ENCODE data around the gene RAD52.
"Not testable (repeated sequence)": the region's sequence is repeated elsewhere in the genome, so short reads cannot be mapped to it uniquely, and the experiment has no call there.

RAD52 gene

DNA sequence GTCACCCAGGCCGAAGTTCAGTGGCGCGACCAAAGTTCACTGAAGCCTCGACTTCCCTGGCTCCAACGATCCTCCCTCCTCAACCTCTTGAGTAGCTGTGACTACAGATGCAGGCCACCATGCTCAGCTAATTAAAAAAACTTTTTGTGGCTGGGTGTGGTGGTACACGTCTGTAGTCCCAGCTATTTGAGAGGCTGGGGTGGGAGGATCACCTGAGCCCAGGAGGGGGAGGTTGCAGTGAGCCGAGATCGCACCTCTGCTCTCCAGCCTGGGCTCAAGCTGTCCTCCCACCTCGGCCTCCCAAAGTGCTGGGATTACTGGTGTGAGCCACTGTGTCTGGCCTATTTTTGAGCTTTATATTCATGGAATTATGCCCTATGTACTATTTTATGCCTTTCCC lies 18.1 kb upstream of the RAD52 start:
- DNase-seq (ENCODE audit: low spot score): no peak

DNA sequence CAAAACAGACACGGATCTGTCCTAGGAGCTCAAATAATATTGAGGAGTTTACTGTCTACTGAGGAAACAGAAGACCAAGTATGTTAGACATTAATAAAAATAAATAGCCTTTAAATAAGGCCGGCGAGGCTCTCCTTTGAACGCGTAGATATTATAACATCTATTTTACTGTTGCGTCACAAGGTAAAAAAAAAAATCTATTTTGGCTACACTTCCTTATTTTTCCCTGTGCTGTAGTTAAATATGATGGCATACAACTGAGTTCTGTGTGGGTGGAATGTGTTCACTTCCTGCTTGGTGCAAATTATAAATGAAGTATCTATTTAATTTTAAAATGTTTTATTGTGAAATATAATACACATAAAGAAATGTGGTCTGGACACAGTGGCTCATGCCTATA lies 17.2 kb upstream of the RAD52 start:
- DNase-seq (ENCODE audit: low spot score): no peak

DNA sequence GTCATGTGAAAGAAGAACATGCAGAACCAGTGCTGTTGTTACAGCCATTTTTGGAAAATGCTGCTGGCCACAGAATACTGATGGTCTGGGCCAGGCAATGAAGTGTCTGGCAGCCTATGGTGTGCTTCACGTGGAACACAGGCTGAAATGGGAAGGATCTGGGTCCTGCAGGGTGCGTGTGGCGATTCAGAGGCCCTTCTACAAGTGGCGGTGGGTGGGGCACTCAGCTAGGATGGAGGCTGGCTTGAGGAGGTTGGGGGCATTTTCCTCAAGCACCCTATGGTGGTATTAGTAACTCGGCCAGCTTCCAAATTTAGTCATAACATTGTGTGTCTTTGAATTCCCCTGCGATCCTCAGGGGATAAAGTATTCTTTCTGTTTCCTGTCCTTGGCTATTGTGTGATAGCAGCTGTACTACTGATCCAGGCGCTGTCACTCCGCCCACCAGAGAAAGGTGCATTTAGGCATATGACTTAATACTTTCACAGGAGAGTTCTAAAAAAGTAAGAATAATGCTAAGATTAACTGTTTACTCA lies 9.2 kb upstream of the RAD52 start:
- DNase-seq (ENCODE audit: low spot score): no peak

DNA sequence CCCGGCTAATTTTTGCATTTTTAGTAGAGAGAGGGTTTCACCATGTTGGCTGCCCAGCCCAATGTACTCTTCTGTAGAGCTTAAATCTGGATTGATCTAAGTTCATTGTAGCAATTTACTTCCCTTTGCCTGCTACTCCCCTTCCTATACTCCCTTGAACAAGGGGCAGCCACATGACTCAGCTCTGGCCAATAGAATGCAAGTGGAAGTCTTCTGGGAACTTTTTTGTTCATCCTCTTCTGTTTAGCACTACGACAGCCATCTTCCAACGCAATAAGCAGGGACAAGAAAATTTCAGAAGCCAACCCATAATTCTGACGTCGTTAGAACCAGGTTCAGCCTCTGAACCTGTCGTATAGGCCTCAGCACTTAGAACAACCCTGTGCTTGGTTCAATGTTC lies 6.4 kb upstream of the RAD52 start:
- no peak for DNase-seq (ENCODE audit: low spot score)

DNA sequence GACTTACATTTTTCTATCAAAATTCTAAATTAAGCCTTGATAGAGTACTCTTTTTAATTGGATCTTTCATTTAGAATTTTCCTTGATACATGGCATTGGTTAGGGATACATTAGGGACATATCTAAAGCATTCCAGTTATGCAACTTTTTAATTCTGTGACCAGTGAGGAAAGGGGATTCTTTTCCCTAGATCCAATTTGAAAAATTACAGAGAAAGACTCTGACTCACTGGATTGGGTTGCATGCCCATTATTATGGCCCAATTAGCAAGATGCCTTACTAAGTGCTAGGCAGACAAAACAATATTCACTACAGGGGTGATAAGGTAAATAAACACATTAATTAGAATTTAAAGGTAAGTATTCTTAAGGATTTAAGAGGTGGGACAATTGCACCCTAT lies 5.2 kb upstream of the RAD52 start:
- DNase-seq (ENCODE audit: low spot score): no peak

DNA sequence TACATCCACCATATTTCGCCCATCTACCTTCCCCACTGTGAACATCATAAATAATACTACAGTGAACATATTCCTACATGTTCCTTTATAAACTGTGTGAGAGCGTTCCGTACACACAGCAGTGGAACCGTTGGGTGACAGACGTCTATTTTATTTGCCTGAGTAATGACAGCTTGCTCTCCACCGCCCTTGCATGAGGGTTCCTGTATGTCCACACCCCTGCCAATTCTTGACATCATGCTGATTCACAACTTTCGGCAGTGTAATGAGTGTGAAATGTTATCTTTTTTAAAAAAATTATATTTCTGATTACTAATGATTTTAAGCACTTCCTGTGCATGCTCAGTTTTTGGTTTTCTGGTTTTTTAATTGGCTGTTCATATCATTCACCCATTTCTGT lies 4.3 kb upstream of the RAD52 start:
- no peak for DNase-seq (ENCODE audit: low spot score)

DNA sequence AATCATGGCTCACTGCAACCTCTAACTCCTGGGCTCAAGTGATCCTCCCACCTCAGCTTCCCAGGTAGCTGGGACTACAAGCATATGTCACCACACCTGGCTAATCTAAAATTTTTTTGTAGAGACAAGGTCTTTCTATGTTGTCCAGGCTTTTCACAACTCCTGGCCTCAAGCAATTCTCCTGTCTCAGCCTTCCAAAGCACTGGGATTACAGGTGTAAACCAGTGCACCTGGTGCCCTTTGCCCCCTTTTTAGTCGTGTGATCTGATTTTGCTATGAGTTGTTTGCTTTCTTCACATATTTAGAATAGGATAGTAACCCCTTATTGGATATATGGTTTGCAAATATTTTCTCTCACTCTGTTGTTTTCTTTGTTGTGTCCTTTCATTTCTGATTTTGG lies 1.7 kb upstream of the RAD52 start:
- no peak for DNase-seq (ENCODE audit: low spot score)

DNA sequence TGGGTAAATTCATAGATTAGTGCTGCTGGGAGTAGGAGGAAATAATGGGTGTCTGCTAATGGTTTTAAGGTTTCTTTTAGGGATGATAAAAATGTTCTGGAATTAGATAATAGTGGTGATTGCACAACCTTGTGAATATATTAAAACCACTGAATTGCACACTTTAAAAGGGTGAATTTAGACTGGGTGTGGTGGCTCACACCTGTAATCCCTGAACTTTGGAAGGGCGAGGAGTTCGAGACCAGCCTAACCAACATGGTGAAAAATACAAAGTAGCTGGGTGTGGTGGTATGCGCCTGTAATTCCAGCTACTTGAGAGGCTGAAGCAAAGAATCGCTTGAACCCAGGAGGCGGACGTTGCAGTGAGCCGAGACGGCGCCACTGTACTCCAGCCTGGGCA lies 1.3 kb downstream of the RAD52 start:
- no peak for DNase-seq (ENCODE audit: low spot score)

DNA sequence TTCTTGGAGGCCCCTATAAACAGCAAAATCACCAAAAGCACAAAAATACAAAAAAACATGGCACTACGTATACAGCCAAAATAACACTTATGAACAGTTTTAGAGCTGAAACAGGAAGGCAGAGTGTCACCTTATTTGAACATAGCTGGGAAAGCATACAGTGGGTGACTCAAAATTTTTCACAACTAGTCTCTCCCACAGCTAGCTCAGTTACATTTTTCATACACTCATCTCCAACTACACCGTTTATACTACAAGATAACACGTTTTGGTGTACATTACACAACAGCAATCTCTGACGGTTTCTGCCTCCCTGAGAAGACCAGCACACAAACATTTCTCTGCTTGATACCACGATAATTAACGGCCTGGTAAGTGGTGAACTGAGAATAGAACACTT lies 2.9 kb downstream of the RAD52 start:
- no peak for DNase-seq (ENCODE audit: low spot score)

DNA sequence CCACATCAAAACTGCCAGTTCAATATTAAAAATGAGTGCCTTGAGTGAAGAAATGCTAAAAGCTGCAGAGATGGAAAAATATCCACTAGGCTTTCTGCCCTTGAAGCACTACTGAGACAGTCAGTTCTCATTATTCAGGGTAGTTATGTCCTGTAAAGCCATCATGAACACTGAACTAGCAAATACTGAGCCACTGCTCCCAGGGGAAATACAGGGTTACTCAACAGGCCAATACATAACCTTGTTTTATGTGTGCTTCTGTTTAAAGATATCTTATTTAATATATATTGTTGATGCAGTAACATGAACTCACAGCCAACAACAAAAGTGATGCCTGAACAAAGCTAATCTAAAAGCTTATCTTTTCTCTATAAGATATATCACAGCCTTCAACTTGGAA lies 3.3 kb downstream of the RAD52 start:
- DNase-seq (ENCODE audit: low spot score): no peak

DNA sequence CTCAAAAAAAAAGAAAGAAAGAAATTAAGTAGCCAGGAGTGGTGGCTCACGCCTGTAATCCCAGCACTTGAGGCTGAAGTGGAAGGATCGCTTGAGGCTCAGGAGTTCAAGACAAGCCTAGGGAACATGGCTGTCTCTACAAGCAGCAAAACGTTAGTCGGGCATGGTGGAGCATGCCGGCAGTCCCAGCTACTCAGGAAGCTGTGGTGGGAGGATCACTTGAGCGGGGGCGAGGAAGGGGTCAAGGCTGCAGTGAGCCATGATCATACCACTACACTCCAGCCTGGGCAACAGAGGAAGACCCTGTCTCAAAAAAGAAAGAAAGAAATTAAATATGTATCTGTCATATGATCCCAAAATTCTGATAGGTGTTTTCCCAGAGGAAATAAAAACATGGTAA lies 5.3 kb downstream of the RAD52 start:
- DNase-seq (ENCODE audit: low spot score): no peak

DNA sequence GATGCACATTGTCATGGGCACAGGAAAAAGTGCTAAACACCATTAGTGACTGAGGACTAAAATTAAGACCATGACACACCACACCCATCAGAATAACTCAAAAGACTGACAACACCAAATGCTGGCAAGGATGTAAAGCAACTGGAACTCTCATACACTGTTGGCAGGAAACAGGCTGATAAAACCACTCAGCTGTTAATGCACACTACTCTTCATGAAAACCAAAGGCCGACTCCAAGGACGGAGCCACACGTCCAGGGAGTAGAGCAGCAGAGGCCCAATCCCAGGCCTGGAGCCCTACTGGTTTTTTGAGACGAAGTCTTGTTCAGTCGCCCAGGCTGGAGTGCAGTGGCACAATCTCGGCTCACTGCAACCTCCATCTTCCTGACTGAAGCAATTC lies 6.4 kb downstream of the RAD52 start:
- no peak for DNase-seq (ENCODE audit: low spot score)

DNA sequence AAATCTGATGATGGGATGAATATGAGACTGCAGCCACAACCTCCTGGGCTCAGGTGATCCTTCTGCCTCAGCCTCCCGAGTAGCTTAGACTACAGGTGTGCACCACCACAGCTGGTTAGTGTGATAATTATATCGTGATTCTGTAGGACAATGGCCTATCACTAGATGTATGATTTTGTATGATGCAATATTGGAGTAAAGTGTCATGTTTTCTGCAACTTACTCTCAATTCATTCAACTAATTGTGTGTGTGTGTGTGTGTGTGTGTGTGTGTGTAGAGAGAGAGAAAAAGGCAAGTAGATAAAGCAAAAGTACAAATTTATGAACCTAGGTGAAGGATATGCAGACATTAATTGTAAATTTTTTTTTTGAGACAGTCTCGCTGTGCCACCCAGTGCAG lies 10.7 kb downstream of the RAD52 start:
- no peak for DNase-seq (ENCODE audit: low spot score)

DNA sequence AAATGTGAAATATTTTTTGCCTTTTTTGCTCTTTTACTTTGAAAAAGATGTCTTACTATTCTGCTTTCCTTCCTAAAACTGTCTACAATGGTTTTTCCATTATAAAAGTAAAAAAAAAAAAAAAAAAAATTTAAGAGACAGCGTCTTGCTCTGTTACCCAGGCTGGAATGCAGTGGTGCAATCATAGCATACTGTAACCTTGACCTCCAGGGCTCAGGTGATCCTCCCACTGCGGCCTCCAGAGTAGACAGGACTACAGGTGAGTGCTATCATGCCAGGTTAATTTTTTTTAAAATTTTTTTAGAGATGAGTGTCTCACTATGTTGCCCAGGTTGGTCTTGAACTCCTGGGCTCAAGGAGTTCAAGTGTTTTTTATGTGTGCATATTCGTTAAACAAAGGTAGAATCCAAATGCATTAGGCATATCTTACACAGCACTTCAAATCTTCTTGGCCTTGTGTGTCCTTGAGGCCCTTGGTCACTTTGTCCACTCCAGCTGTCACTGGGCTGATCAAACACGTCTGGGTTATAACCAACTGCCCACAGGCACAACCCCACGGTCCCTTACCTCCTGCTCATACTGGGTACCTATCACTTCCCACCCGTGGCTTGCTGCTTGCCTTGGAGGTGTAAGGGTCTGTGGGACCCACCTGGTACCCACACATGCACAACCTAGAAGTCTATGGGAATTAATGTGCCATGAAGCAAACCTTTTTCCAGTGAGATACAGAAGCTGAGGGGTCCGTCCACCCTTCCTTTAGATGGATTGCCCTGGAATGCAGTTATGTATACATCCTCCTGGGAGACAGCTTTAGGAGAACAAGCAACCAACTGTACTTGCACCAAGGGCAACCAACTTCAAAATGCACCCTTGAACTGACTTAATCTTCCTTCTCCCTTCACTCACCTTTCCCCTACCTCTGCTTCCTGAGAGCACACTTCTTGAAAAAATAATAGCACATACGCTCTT lies 12.8 kb downstream of the RAD52 start:
- no peak for DNase-seq (ENCODE audit: low spot score)

DNA sequence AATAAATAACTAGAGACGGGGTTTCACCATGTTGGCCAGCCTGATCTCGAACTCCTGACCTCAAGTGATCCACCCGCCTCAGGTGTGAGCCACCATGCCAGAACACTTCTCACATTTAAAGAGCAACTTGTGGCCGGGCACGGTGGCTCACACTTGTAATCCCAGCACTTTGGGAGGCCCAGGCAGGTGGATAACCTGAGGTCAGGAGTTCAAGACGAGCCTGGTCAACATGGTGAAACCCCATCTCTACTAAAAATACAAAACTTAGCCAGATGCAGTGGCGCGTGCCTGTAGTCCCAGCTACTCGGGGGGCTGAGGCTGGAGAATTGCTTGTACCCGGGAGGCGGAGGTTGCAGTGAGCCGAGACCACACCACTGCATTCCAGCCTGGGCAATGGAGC lies 13.6 kb downstream of the RAD52 start:
- not testable (repeated sequence) for DNase-seq (ENCODE audit: low spot score)

DNA sequence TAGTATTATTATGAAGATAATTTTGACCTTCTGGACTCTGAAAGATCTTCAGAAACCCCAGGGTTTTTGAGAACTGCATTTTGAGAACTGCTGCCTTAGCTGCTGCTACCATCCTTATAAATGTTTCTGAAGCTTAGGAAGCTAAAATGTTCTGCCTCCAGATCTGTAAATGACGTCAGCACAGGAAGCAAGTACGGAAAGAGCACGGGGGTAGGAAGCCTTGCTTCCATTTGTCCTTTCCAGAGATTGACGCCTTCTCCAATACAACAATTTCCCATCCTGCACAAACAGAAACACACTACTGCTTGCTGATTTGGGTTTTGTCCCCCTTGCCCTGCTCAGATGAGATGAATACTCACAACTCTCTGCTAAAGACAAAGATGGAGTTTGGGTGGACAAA lies 17.9 kb downstream of the RAD52 start:
- DNase-seq (ENCODE audit: low spot score): no peak

DNA sequence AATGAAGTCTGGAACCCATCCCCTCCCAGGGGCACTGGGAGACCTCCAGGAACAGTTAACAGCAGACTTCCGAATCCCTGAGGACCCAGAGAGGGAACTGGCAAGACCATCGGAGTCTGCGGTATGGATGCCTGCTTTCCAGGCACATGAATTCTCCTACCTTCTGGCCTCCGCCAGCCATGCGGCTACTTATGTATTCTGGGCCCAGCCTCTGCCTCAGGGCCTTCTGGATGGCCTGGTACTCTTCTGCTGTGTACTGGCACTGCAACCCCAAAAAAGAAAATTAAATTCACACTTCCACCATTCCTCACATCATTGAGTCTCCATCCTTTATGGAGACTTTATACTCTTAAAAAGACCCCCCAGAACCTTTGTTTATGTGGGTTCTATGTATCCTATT lies 18.4 kb downstream of the RAD52 start:
- no peak for DNase-seq (ENCODE audit: low spot score)

DNA sequence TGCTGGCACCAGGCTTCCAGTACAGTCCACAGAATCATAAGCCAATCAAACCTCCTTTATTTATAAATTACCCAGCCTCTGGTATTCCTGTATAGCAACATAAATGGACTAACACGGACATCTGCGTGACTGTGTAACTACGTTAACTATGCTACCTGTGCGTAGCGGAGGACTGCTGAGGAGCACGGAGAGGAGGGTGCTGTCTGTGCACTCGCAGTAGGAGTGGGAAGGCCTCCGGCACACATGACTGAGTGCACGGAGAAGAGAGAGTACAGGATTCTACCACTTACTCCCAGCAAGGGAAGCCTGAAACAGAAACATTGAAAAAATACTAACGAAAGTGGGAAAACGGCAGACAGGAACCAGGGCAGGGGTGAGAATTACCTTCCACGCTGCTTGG lies 22.9 kb downstream of the RAD52 start:
- DNase-seq (ENCODE audit: low spot score): no peak

DNA sequence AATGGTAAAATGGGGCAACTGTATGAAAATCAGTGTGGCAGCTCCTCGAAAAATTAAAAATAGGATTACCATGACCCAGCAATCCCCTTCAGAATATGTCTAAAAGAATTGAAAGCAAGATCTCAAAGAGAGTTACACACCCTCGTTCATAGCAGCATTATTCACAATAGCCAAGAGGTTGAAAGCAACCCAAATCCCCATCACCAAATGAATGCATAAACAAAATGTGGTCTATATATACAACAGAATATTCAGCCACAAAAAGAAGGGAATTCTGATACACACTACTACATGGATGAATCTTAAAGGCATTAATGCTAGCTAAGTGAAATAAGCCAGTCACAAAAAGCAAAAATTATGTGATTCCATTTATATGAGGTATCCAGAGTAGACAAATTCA lies 27.2 kb downstream of the RAD52 start:
- no peak for DNase-seq (ENCODE audit: low spot score)

DNA sequence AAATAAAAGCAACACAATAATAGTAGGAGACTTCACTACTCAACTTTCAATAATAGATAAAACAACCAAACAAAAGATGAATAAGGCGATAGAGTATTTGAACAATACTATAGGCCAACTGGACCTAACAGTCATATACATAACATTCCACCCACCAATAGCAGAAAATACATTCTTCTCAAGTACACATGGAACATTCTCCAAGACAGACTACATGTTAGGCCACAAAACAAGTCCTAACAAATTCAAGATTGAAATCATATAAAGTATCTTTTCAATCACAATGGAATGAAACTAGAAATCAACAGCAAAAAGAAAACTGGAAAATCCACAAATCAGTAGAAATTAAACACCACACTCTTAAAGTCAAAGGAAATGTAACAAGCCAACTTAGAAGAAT lies 28.8 kb downstream of the RAD52 start:
- DNase-seq (ENCODE audit: low spot score): no peak

DNA sequence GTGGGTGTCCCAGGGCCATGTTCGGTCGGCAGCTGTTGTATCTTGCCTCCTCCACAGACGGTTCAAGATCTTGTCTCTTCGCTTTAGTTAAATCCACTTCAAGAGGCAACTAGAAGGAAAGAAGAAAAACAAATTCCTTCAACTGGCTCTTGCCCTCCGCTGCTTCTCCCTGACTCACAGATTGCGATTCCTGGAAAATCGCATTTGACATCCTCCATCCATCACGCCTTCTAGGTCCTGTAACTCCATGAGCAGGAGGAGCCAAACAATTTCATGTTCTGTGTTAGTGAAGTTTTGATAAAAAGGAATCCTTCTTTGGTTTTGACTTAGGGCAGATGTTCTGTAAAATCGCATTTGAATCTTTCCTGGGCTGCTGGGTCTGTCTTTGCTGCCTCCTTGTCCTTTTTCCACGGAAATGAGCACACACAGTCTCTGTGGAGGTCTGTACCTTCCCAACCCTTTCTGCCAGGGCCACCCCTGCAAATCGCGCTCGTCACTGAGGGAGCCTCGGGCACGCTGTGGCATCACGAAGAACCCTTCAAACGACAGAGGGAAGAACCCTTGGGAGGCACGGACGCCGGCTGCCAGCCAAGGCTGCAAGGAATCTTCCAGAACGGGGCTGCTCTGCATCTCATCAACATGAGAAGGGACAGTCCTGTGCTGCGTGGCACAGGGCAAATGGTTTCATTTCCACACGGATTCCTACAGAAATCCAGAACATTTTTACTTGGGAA lies 32.6 kb downstream of the RAD52 start:
- DNase-seq (ENCODE audit: low spot score): no peak

DNA sequence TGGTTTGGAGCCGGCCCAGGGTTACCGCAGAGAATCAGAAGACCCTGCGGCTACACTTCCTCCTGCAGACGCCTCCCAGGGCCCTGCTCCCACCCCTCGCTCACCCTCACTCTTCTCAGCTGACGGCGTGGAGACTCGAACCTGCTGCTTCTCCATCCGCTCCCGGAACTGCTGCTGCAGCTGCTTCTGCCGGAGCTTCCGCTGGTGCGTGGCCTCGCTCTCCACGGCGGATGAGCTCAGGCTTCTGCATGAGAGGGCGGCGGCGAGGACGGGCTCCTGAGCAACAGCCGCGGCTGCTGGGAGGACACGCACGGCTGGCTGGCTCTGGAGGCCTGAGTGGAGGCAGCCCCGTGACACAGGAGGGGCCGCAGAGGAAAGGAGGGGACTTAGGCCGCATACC lies 33.3 kb downstream of the RAD52 start:
- no peak for DNase-seq (ENCODE audit: low spot score)

DNA sequence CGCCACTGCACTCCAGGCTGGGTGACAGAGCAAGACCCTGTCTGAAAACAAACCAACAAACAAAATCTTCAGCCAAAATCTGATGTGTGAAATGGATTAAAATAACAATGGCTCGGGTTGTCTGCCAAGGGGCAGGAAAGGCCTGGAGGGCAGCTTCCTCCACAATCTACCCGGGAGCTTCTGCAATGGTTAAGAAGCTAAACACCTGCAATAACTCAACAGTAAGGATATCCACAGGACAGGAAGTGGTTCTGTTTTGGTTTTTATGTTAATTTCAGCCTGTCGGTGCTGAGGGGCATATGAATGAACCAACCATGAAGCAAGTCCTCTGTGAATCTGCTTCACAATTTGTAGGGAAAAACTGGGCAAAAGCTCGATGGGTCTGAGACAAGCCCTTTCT lies 34.4 kb downstream of the RAD52 start:
- no peak for DNase-seq (ENCODE audit: low spot score)

All from globus pallidus (tissue), 1 donor.